HepG2 (cell line): ENCODE data around the gene PCBP2. TPM values are rescaled to one million over a fixed set of nuclear protein-coding genes. Genes with fewer than 3 reads are reported as not detected.

ENCODE experiments used
- BORCS8-MEF2B ChIP-seq: sonication (generic); formaldehyde crosslinking; IDR thresholded peaks from 2 replicates; pipeline ENCODE4 v1.8.0; 2022; ENCODE audit warnings: mild to moderate bottlenecking, missing genetic modification reagents
- CENPT ChIP-seq: sonication (generic); formaldehyde crosslinking; IDR thresholded peaks from 2 replicates; pipeline ENCODE4 v1.8.0; 2022; ENCODE audit warnings: low read depth, mild to moderate bottlenecking, moderate library complexity, missing genetic modification reagents
- DPF2 ChIP-seq: sonication (generic); formaldehyde crosslinking; IDR thresholded peaks from 2 replicates; pipeline ENCODE4 v1.4.0; 2020; ENCODE audit warnings: mild to moderate bottlenecking, low read depth, missing genetic modification reagents, borderline replicate concordance
- HNRNPL ChIP-seq: fragments of 200-400 bp; formaldehyde crosslinking; IDR thresholded peaks from 2 replicates; pipeline ENCODE4 v1.6.1; 2017; ENCODE audit warnings: mild to moderate bottlenecking, low read depth, low read length
- HOXA5 ChIP-seq: sonication (generic); formaldehyde crosslinking; IDR thresholded peaks from 2 replicates; pipeline ENCODE4 v1.4.0; 2020; ENCODE audit warnings: missing genetic modification reagents
- HOXA9 ChIP-seq: sonication (generic); formaldehyde crosslinking; IDR thresholded peaks from 2 replicates; pipeline ENCODE4 v1.8.1; 2022; ENCODE audit warnings: missing genetic modification reagents, mild to moderate bottlenecking, moderate library complexity, borderline replicate concordance
- JUNB ChIP-seq: sonication (generic); formaldehyde crosslinking; IDR thresholded peaks from 2 replicates; pipeline ENCODE4 v1.8.0; 2022; ENCODE audit warnings: missing genetic modification reagents, mild to moderate bottlenecking, borderline replicate concordance
- MIXL1 ChIP-seq: IDR thresholded peaks from 2 replicates; pipeline ENCODE4 v1.6.1; 2016
- NFYB ChIP-seq: sonication (generic); formaldehyde crosslinking; IDR thresholded peaks from 2 replicates; pipeline ENCODE4 v1.4.0; 2020; ENCODE audit warnings: missing genetic modification reagents
- PHF20 ChIP-seq: sonication (generic); formaldehyde crosslinking; IDR thresholded peaks from 2 replicates; pipeline ENCODE4 v1.5.0; 2020; ENCODE audit warnings: mild to moderate bottlenecking, missing genetic modification reagents
- RAD21 ChIP-seq: fragments of 450-650 bp; formaldehyde crosslinking; IDR thresholded peaks from 2 replicates; pipeline ENCODE4 v1.5.0; 2020; ENCODE audit warnings: mild to moderate bottlenecking
- RCOR2 ChIP-seq: IDR thresholded peaks from 2 replicates; pipeline ENCODE4 v1.6.1; 2016; ENCODE audit warnings: missing biosample characterization, missing genetic modification reagents
- SAP130 ChIP-seq: IDR thresholded peaks from 2 replicates; pipeline ENCODE4 v1.6.1; 2016; ENCODE audit warnings: low read depth
- SIN3B ChIP-seq: fragments of 150-350 bp; IDR thresholded peaks from 2 replicates; pipeline ENCODE4 v1.6.1; 2014; ENCODE audit warnings: low read length
- TCF7 ChIP-seq: sonication (generic); IDR thresholded peaks from 2 replicates; pipeline ENCODE4 v1.6.1; 2016; ENCODE audit warnings: antibody characterized with exemption, low read depth
- THAP7 ChIP-seq: sonication (generic); formaldehyde crosslinking; IDR thresholded peaks from 2 replicates; pipeline ENCODE4 v1.8.1; 2023; ENCODE audit warnings: mild to moderate bottlenecking, missing genetic modification reagents
- THAP8 ChIP-seq: sonication (generic); formaldehyde crosslinking; IDR thresholded peaks from 2 replicates; pipeline ENCODE4 v1.5.1; 2020; ENCODE audit warnings: missing genetic modification reagents, mild to moderate bottlenecking, borderline replicate concordance
- ZNF136 ChIP-seq: sonication (generic); formaldehyde crosslinking; IDR thresholded peaks from 2 replicates; pipeline ENCODE4 v1.8.1; 2022; ENCODE audit warnings: low read depth, mild to moderate bottlenecking, moderate library complexity, missing genetic modification reagents
- ZNF260 ChIP-seq: sonication (generic); formaldehyde crosslinking; IDR thresholded peaks from 2 replicates; pipeline ENCODE4 v1.4.0; 2020; ENCODE audit warnings: missing genetic modification reagents, low read depth, mild to moderate bottlenecking, borderline replicate concordance
- ZNF281 ChIP-seq: sonication (generic); formaldehyde crosslinking; IDR thresholded peaks from 2 replicates; pipeline ENCODE4 v1.4.0; 2020; ENCODE audit warnings: missing genetic modification reagents, borderline replicate concordance
- ZNF496 ChIP-seq: sonication (generic); formaldehyde crosslinking; IDR thresholded peaks from 2 replicates; pipeline ENCODE4 v1.8.1; 2023; ENCODE audit warnings: mild to moderate bottlenecking, moderate library complexity, missing genetic modification reagents; ENCODE audit not compliant: insufficient replicate concordance
- ZNF556 ChIP-seq: sonication (generic); formaldehyde crosslinking; IDR thresholded peaks from 2 replicates; pipeline ENCODE4 v1.4.0; 2020; ENCODE audit warnings: mild to moderate bottlenecking, missing genetic modification reagents, borderline replicate concordance
- ZNF570 ChIP-seq: sonication (generic); formaldehyde crosslinking; IDR thresholded peaks from 2 replicates; pipeline ENCODE4 v1.4.0; 2020; ENCODE audit warnings: mild to moderate bottlenecking, missing genetic modification reagents, borderline replicate concordance
- ZNF572 ChIP-seq: sonication (generic); formaldehyde crosslinking; IDR thresholded peaks from 2 replicates; pipeline ENCODE4 v1.5.1; 2020; ENCODE audit warnings: mild to moderate bottlenecking, missing genetic modification reagents
- ZNF597 ChIP-seq: sonication (generic); formaldehyde crosslinking; IDR thresholded peaks from 2 replicates; pipeline ENCODE4 v1.5.0; 2020; ENCODE audit warnings: missing genetic modification reagents
- ZNF605 ChIP-seq: sonication (generic); formaldehyde crosslinking; IDR thresholded peaks from 2 replicates; pipeline ENCODE4 v1.8.0; 2022; ENCODE audit warnings: mild to moderate bottlenecking, missing genetic modification reagents
- ZNF816 ChIP-seq: sonication (generic); formaldehyde crosslinking; IDR thresholded peaks from 2 replicates; pipeline ENCODE4 v1.8.0; 2022; ENCODE audit warnings: missing genetic modification reagents, mild to moderate bottlenecking, borderline replicate concordance
- polyA plus RNA-seq, 8 experiments: library from polyadenylated mRNA; depleted of rRNA in 3 of 8; stranded (reverse) in 7 of 8; unstranded in 1 of 8; fragments of >200 nt; fragmentation: Illumina TruSeq in 4 of 8; extraction: Trizol in 4 of 8; gene quantifications; 2 replicates each; pipeline versions ENCODE4 v1.2.1 to v1.2.3, GENCODE V29; 2011 to 2016; ENCODE audit warnings: low read depth in 4 of 8, missing spikeins in 1 of 8, mixed read lengths in 1 of 8; ENCODE audit not compliant: insufficient read depth in 1 of 8
- total RNA-seq, 5 experiments: library from RNA; depleted of rRNA; stranded (reverse); fragments of >200 nt; fragmentation: Illumina TruSeq; extraction: Trizol; gene quantifications; 2 replicates each; pipeline ENCODE4 v1.2.3, GENCODE V29; 2016; ENCODE audit warnings: low read depth in 1 of 5

PCBP2 gene
- total and polyA plus RNA-seq, 2 of the 13 experiments (the other 11 are each of a cell fraction or from before 2014, with no cell fraction given): 154 to 345 TPM

- TF ChIP-seq ZNF281: no peak
- no peak for TF ChIP-seq ZNF570 (CRISPR knock-in tag)
- TF ChIP-seq ZNF597 (CRISPR knock-in tag): no peak
- no peak for TF ChIP-seq HOXA5 (CRISPR knock-in tag)
- 0 out of 2 replicates have a peak, but pooled peaks have one; percentile 39 for TF ChIP-seq ZNF572 (CRISPR knock-in tag)
- TF ChIP-seq RCOR2 (CRISPR knock-in tag): no peak
- no peak for TF ChIP-seq ZNF496 (CRISPR knock-in tag)
- TF ChIP-seq ZNF605: 0 out of 2 replicates have a peak, but pooled peaks have one; percentile 39
- no peak for TF ChIP-seq NFYB (CRISPR knock-in tag)
- no peak for TF ChIP-seq JUNB (CRISPR knock-in tag)
- no peak for TF ChIP-seq CENPT
- TF ChIP-seq THAP8 (CRISPR knock-in tag): no peak
- TF ChIP-seq ZNF260: no peak
- no peak for TF ChIP-seq SIN3B
- TF ChIP-seq SAP130 (CRISPR knock-in tag): peak; percentile 40; the same call in 1 of the 2 replicates
- peak; percentile 61; the same call in 1 of the 2 replicates for TF ChIP-seq BORCS8-MEF2B (CRISPR knock-in tag)
- TF ChIP-seq TCF7: no peak
- 0 out of 2 replicates have a peak, but pooled peaks have one; percentile 25 for TF ChIP-seq PHF20 (CRISPR knock-in tag)
- peak; percentile 86 for TF ChIP-seq RAD21
- TF ChIP-seq MIXL1 (CRISPR knock-in tag): 0 out of 2 replicates have a peak, but pooled peaks have one; percentile 36
- no peak for TF ChIP-seq HNRNPL
- no peak for TF ChIP-seq THAP7 (CRISPR knock-in tag)
- no peak for TF ChIP-seq ZNF136 (CRISPR knock-in tag)
- TF ChIP-seq ZNF816 (CRISPR knock-in tag): no peak
- no peak for TF ChIP-seq HOXA9 (CRISPR knock-in tag)
- no peak for TF ChIP-seq ZNF556
- no peak for TF ChIP-seq DPF2
These were observed 56.8 kb downstream of the PCBP2 start (continued) for GRCh38 chr12:53508534-53509170.
